ENCODE data around the gene BMERB1.
"Not testable (repeated sequence)": the region's sequence is repeated elsewhere in the genome, so short reads cannot be mapped to it uniquely, and the experiment has no call there.

The BMERB1 gene

DNA sequence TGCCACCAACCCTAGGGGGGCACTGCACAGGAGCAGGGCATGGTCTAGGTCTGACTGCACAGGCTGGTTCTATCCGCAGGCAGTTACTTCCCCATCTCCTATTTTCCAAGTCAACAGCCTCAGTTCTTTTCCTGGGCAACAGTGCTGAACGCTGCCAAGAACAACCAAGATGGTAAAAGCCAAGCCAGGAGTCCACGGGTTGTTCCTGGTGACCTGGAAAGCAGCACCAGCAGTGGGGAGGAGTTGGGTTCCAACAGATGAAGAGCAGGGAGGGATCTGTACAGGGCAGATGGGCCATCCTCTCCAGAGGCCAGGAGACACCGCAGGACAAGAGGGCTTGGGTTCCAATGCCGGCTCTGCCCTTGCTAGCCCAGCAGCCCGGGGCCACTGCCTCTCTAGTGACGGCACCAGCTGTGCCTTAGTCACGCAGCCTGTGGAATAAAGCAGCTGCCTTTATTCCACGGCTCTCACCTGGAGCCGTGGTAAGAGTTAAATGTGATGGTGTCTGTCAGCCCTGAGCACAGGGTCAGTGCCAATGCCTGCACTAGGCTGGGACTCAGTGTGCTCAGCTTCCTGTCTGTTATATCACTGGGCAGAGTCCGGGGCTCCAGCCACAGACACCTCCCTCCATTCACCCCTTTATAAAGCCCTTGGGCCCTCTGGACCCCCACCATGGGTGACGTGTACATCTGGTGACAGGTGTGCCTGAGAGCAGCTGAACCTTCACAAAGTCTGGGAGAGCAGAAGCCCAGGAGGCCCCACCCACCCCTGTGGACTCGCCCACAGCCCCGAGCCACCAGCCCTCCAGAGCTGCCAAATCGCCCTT lies 163.6 kb downstream of the BMERB1 start:
- DNase-seq, result peak; percentile 23

DNA sequence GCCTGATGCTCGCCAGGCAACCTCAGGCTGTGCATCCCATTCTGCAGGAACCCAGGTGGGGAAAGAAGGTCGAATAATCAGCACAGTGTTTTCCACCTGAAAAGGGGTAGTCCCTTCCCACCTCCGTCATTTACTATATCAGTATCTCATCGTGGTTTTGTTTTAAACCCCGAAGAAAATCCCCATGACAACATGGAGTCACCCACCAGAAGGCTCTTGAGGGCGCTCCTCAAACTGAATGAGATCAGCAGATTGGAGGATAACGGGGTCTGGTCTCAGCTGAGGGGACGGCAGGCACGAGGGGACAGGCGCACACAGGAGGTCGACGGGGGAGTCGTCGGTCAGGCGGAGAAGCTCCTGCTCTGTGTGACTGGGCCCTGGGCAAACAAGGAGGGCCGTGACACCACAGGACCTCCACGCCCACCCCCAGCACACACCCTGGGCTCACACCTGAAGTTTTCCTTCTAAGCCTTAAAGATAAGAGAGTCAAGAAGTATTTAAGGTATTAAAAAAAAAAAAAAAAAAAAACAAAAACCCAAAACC lies 164.3 kb downstream of the BMERB1 start:
- DNase-seq, result no peak

DNA sequence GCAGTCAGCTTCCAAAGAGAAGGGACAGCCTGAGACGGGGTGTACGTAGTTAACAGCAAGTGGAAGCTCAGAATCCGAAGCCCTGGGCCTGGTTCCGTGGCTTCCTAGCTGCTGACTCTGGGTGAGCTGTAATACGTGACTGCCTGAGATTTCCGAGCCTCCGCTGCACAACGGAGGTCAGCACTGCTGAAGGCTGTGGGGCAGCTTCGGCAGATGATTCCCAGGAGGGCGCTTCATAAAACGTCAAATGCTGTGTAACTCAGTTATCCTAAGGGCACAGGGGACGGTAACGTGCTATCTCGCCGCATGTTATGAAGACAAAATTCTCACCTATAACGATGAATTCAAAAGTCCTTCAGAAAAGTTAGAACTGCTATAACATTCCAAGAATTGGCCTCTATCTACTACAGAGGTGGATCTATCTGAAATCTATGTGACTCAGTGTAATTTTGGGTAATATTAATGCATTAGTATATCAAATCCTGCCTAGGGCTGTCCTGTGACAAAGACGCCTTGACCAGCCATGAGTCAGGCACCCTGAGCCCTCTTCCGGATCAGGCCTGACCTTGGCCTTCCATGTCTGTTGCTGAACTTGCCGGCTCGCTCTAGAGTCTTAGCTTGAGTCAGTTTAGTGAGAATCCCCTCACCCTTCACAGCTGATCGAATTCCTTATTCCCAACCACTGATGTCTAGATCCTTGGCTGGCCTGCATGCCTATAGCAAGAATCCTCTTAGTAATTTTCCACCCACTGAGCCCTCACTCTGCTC lies 165.1 kb downstream of the BMERB1 start:
- no peak for DNase-seq

DNA sequence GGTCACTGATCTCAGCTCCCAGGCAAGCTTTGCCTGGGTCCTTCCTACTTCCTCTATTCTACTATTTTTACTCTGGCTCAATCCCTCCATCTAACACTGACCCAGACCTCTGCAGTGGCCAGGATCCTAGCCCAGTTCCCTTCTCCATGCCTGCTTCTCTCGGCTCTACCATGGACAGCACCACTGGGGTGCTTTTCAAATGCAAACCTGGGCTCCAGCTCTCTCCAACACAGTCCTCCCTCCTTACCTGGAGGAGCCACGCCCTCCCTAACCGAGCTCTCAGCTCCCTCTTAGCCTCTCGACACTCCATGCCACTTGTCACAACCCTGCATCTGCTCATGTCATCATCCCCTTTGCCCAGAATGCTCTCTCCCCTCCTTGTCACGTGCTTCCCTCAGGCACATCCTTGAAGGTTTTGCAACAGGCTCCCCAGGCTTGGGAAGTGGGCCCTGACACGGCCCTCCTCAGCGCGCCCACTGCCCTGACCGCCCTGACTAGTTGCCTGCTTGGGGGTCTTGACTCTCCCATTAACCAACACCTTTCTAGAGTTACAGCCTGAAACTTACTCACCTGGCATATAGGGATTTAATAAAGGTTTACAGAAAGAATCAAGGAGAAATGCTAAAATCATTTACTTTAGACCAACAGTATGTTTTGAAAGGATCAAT lies 167.0 kb downstream of the BMERB1 start:
- DNase-seq, result no peak

- DNase-seq, result no peak
Observed at GRCh38 chr16:15602285-15603044, 168.1 kb downstream of the BMERB1 start.

GRCh38 chr16:15604460-15605440 lies 170.4 kb downstream of the BMERB1 start:
- no peak for DNase-seq

DNA sequence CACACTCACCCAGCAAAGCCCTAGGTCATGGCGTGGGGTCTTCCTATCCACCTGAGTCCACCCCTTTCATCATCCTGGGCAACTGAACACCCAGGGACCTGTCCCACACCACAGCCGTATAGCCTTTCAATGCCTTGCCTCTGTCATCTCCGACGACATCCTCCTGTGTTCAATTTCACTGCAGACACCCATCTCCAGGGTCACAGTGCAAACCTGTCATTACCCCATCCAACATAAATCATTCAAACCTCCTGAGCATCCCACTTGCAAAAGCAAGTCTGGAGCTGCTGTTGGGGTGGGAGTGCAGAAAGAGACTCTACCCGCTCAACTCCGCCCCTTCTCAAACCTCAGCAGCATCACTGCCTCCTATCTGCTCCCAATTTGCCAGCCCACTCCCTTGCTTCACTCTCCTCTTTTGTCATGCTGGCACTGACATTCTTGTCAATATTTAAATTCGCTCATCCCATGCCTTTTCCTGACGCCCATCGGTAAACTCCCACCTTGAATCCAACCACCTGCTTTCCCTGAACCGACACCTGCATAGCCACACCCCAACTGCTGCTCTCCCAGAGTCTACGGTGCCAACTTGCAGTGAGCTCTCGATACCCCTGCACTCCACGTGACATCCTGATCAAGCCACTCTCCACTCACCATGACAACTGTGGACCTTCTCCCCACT lies 171.6 kb downstream of the BMERB1 start:
- DNase-seq, result no peak

DNA sequence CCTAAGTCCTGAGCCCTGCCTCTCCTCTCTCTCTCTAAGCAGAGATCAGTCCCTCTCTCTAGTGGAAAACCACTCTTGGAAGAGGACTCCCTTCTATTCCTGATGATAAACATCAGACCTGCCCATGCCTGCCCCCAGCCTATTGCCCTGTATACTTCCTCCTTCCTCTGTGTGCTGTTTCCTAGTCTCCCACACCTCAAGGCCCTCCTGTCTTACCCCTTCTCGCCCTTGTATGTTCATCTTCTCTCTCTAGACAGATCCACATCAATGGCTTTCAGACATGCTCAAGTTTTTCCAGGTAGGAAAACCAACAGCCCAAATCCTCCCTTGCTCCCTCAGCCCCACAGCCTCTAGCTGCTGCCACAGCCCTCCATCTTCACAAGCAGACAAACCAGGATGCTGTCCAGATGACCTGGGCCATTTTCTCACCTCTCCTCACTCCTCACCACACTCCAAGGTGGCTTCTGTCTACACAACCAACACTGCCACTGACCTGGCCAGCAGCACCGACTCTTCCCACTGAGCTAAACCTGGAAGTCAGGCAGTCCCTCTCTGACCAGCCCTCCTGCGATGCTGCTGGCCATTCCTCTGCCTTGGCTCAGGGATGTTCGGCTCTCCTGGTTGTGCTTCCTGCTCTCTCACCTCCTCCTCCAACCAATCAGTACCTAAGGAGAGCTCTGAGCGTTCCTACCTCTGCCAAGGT lies 172.3 kb downstream of the BMERB1 start:
- no peak for DNase-seq

DNA sequence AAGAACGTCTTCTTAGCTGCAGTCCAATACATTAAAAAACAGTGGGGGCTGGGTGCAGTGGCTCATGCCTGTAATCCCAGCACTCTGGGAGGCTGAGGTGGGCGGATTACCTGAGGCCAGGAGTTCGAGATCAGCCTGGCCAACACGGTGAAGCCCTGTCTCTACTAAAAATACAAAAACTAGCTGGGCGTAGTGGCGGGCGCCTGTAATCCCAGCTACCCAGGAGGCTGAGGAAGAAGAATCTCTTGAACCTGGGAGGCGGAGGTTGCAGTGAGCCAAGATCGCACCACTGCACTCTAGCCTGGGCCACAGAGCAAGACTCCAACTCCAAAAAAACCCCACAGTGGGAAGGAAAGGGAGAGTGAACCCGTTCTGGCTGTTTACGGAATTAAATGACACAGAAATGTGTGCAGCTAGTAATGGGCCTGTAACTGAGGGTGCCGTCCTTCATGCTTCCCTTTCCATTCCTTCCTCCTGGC lies 172.9 kb downstream of the BMERB1 start:
- DNase-seq, result not testable (repeated sequence)

DNA sequence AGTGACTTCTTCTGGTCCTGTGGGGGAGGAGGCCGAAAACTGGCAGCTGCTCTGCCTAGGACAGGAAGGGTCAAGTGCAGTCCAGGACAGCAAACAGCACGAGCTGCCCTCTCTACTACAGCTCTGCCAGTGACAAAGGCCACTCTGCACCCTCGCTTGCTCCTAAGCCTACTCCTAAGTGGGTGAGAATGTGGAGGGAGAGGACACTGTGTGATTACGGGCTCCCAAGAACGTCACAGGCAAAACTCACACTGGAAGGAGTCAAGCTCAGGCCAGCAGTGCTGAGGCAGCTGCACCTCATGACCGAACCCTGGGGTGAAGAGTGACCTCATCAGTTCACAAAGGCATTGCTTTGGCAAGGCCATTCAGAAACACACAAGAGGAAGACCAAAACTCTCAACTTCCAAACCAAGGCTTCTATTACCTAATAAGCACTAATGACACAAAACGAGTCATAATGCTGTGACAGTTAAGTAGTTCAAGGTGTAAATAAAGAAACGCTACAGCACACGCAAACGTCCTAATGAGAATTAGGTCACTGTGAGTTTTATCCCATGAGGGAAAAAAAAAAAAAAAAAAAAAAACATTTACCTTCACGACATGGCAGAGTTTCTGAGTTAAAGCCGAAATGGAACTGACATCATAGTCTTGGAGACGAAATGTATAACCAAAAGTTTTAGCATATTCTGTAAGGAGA lies 173.5 kb downstream of the BMERB1 start:
- no peak for DNase-seq

GRCh38 chr16:15608398-15609285 lies 174.3 kb downstream of the BMERB1 start:
- DNase-seq, result no peak

- no peak for DNase-seq
Observed at GRCh38 chr16:15609286-15609649, 174.9 kb downstream of the BMERB1 start.

GRCh38 chr16:15610369-15610871 lies 176.0 kb downstream of the BMERB1 start:
- peak; percentile 26 for DNase-seq

- no peak for DNase-seq
Observed at GRCh38 chr16:15611610-15612009, 177.2 kb downstream of the BMERB1 start.

DNA sequence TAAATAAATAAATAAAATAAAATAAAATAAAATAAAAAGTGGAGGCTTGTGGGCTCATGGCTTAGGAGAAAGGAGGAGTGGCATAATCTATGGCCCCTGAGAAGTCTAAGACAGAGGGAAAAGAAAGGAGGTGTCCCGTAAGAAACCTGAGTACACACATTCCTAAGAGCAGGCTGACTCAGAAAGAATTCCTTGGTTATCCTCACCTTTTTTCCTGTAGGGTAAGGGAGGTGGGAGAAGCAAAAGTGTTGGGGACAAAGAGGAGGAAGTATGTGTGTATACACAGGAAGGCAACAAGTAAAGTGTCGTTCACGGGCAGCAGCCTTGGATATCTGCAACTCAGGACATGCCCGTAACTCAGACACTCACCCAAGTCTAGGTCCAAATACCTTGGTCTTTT lies 179.3 kb downstream of the BMERB1 start:
- DNase-seq, result no peak

- DNase-seq, result no peak
Observed at GRCh38 chr16:15616012-15616411, 181.6 kb downstream of the BMERB1 start.

GRCh38 chr16:15616475-15617165 lies 182.2 kb downstream of the BMERB1 start:
- DNase-seq, result no peak

Measured in stimulated activated CD4-positive, alpha-beta T cell treated with anti-CD3 and anti-CD28 coated beads, Interleukin-15, amount 100 ng/mL, for 24 hours (primary cell).